Superior temporal gyrus (tissue), 1 donor: ENCODE results near the gene TMEM238.

Experiments
- DNase-seq: peaks from one replicate; pipeline ENCODE4 v3.0.0-alpha.2; 2016; ENCODE audit errors: extremely low spot score

The TMEM238 gene

GRCh38 chr19:55358493-55358892, 25.6 kb downstream of the TMEM238 start:
- DNase-seq, result no peak

GRCh38 chr19:55355213-55355821, 28.8 kb downstream of the TMEM238 start:
- DNase-seq, result no peak

- no peak for DNase-seq
These were observed 29.3 kb downstream of the TMEM238 start, which contains the start of gene COX6B2 for GRCh38 chr19:55354698-55355212. COX6B2 (minus strand) TSS chr19:55354719; CDS start chr19:55354521, 198 bp downstream.

GRCh38 chr19:55353803-55354697, 30.0 kb downstream of the TMEM238 start:
- DNase-seq, result no peak

- DNase-seq, result no peak
These were observed 30.7 kb downstream of the TMEM238 start for GRCh38 chr19:55353356-55353802.

GRCh38 chr19:55352549-55353145, 31.4 kb downstream of the TMEM238 start:
- DNase-seq, result no peak

- DNase-seq, result no peak
These were observed 32.1 kb downstream of the TMEM238 start for GRCh38 chr19:55352040-55352439.

- DNase-seq, result no peak
These were observed 33.3 kb downstream of the TMEM238 start for GRCh38 chr19:55350620-55351315.

- DNase-seq, result no peak
These were observed 35.6 kb downstream of the TMEM238 start for GRCh38 chr19:55348317-55349034.

GRCh38 chr19:55347442-55348009, 36.6 kb downstream of the TMEM238 start:
- no peak for DNase-seq

GRCh38 chr19:55346725-55347441, 37.2 kb downstream of the TMEM238 start:
- no peak for DNase-seq

GRCh38 chr19:55345818-55346724, 38.0 kb downstream of the TMEM238 start:
- DNase-seq, result no peak

- no peak for DNase-seq
These were observed 38.8 kb downstream of the TMEM238 start for GRCh38 chr19:55345101-55345817.

- DNase-seq, result peak; percentile 65
These were observed 39.6 kb downstream of the TMEM238 start for GRCh38 chr19:55344444-55344843.

- no peak for DNase-seq
These were observed 42.2 kb downstream of the TMEM238 start for GRCh38 chr19:55341595-55342531.

- peak; percentile 19 for DNase-seq
These were observed 42.9 kb downstream of the TMEM238 start for GRCh38 chr19:55341171-55341588.

- no peak for DNase-seq
These were observed 43.3 kb downstream of the TMEM238 start for GRCh38 chr19:55340784-55341147.
